H9 (cell line): ENCODE data around the gene UPK2. TPM values are rescaled to one million over a fixed set of nuclear protein-coding genes. Genes with fewer than 3 reads are reported as not detected.

Experiments
- DNase-seq: peaks from one replicate; pipeline ENCODE4 v3.0.0-alpha.2; 2017
- H2AFZ ChIP-seq: one replicate; pipeline ENCODE4 v1.6.1; 2013; ENCODE audit warnings: mild to moderate bottlenecking, low read length, control low read depth, moderate library complexity
- H2AK5ac ChIP-seq: 2 replicates; pipeline ENCODE4 v1.6.1; 2013; ENCODE audit warnings: low read length, control low read depth, mixed read lengths; ENCODE audit not compliant: insufficient read length
- H2BK120ac ChIP-seq: one replicate; pipeline ENCODE4 v1.6.1; 2013; ENCODE audit warnings: low read depth, mild to moderate bottlenecking, low read length, control low read depth, inconsistent platforms; ENCODE audit not compliant: poor library complexity, severe bottlenecking
- H2BK12ac ChIP-seq: 2 replicates; pipeline ENCODE4 v1.6.1; 2013; ENCODE audit warnings: low read length, control low read depth, mixed read lengths, low read depth; ENCODE audit not compliant: insufficient read length
- H2BK15ac ChIP-seq: 2 replicates; pipeline ENCODE4 v1.6.1; 2013; ENCODE audit warnings: low read depth, low read length, control low read depth
- H2BK20ac ChIP-seq: one replicate; pipeline ENCODE4 v1.6.1; 2013; ENCODE audit warnings: low read depth, mild to moderate bottlenecking, low read length, control low read depth, inconsistent platforms; ENCODE audit not compliant: poor library complexity, severe bottlenecking
- H2BK5ac ChIP-seq: 2 replicates; pipeline ENCODE4 v1.6.1; 2013; ENCODE audit warnings: low read length, control low read depth, mixed read lengths; ENCODE audit not compliant: insufficient read length
- H3K14ac ChIP-seq: 2 replicates; pipeline ENCODE4 v1.6.1; 2013; ENCODE audit warnings: low read length, control low read depth; ENCODE audit not compliant: insufficient read depth
- H3K18ac ChIP-seq: 2 replicates; pipeline ENCODE4 v1.6.1; 2013; ENCODE audit warnings: low read depth, mild to moderate bottlenecking, mixed read lengths, low read length, control low read depth; ENCODE audit not compliant: insufficient read length
- H3K23ac ChIP-seq: 2 replicates; pipeline ENCODE4 v1.6.1; 2013; ENCODE audit warnings: low read length, control low read depth, mixed read lengths, low read depth; ENCODE audit not compliant: insufficient read length
- H3K23me2 ChIP-seq: 2 replicates; pipeline ENCODE4 v1.6.1; 2013; ENCODE audit warnings: low read depth, mild to moderate bottlenecking, mixed read lengths, low read length, control low read depth; ENCODE audit not compliant: insufficient read length, poor library complexity, severe bottlenecking
- H3K27ac ChIP-seq: 2 replicates; pipeline ENCODE4 v1.5.1; 2013; ENCODE audit warnings: low read length, control low read depth, mixed read lengths, low read depth; ENCODE audit not compliant: insufficient read length
- H3K27me3 ChIP-seq: 2 replicates; pipeline ENCODE4 v1.6.1; 2013; ENCODE audit warnings: low read length, control low read depth, inconsistent platforms; ENCODE audit not compliant: insufficient read depth
- H3K4ac ChIP-seq: 2 replicates; pipeline ENCODE4 v1.6.1; 2013; ENCODE audit warnings: low read depth, mild to moderate bottlenecking, control low read depth, inconsistent platforms, low read length, moderate library complexity
- H3K4me1 ChIP-seq: 2 replicates; pipeline ENCODE4 v1.6.1; 2013; ENCODE audit warnings: low read length, control low read depth, inconsistent platforms; ENCODE audit not compliant: insufficient read depth
- H3K4me2 ChIP-seq: 2 replicates; pipeline ENCODE4 v1.6.1; 2013; ENCODE audit warnings: low read length, control low read depth, mixed read lengths; ENCODE audit not compliant: insufficient read length, insufficient read depth
- H3K56ac ChIP-seq: 2 replicates; pipeline ENCODE4 v1.6.1; 2013; ENCODE audit warnings: low read depth, mild to moderate bottlenecking, mixed read lengths, low read length, control low read depth; ENCODE audit not compliant: insufficient read length
- H3K79me1 ChIP-seq: 2 replicates; pipeline ENCODE4 v1.6.1; 2013; ENCODE audit warnings: low read depth, mild to moderate bottlenecking, moderate library complexity, low read length, control low read depth, inconsistent platforms; ENCODE audit not compliant: insufficient read depth, poor library complexity, severe bottlenecking
- H3K79me2 ChIP-seq: 2 replicates; pipeline ENCODE4 v1.6.1; 2013; ENCODE audit warnings: low read length, control low read depth, inconsistent platforms; ENCODE audit not compliant: insufficient read depth
- H3K9ac ChIP-seq: 2 replicates; pipeline ENCODE4 v1.6.1; 2013; ENCODE audit warnings: low read length, control low read depth, mixed read lengths; ENCODE audit not compliant: insufficient read length; ENCODE audit errors: extremely low read depth
- H3K9me3 ChIP-seq: one replicate; pipeline ENCODE4 v1.6.1; 2013; ENCODE audit warnings: low read depth, low read length, inconsistent platforms; ENCODE audit not compliant: control insufficient read depth
- H3T11ph ChIP-seq: one replicate; pipeline ENCODE4 v1.6.1; 2013; ENCODE audit warnings: mild to moderate bottlenecking, low read length, control low read depth, inconsistent platforms
- H4K20me1 ChIP-seq: one replicate; pipeline ENCODE4 v1.6.1; 2013; ENCODE audit not compliant: control insufficient read depth, insufficient read length, insufficient read depth
- H4K5ac ChIP-seq: 2 replicates; pipeline ENCODE4 v1.6.1; 2013; ENCODE audit warnings: low read depth, mild to moderate bottlenecking, mixed read lengths, low read length, control low read depth; ENCODE audit not compliant: insufficient read length
- H4K8ac ChIP-seq: replicated peaks from 2 replicates; pipeline ENCODE4 v1.6.1; 2013; ENCODE audit warnings: low read length, control low read depth, mixed read lengths, low read depth; ENCODE audit not compliant: insufficient read length
- H4K91ac ChIP-seq: 2 replicates; pipeline ENCODE4 v1.6.1; 2013; ENCODE audit warnings: low read depth, mild to moderate bottlenecking, moderate library complexity, mixed read lengths, low read length, control low read depth; ENCODE audit not compliant: insufficient read length
- H3K27ac Mint-ChIP-seq, 3 experiments: 2 replicates in 2 of 3; 3 replicates in 1 of 3; pipeline ENCODE4 v1.8.0; 2020 to 2021; ENCODE audit warnings: mixed read lengths in 3 of 3, mild to moderate bottlenecking in 1 of 3, moderate library complexity in 1 of 3
- H3K27me3 Mint-ChIP-seq: 2 replicates; pipeline ENCODE4 v1.8.0; 2021; ENCODE audit warnings: low read depth, mild to moderate bottlenecking, moderate library complexity, mixed read lengths
- H3K36me3 Mint-ChIP-seq, 3 experiments: 2 replicates in 2 of 3; 3 replicates in 1 of 3; pipeline ENCODE4 v1.8.0; 2020 to 2021; ENCODE audit warnings: low read depth in 3 of 3, mixed read lengths in 3 of 3; ENCODE audit not compliant: insufficient read depth in 1 of 3
- H3K4me1 Mint-ChIP-seq, 2 experiments: 2 replicates each; pipeline ENCODE4 v1.8.0; 2020; ENCODE audit warnings: mixed read lengths in 2 of 2
- H3K4me3 Mint-ChIP-seq, 2 experiments: 2 replicates in 1 of 2; 3 replicates in 1 of 2; pipeline ENCODE4 v1.8.0; 2020 to 2021; ENCODE audit warnings: mild to moderate bottlenecking in 2 of 2, mixed read lengths in 2 of 2, moderate library complexity in 1 of 2
- H3K9me3 Mint-ChIP-seq, 2 experiments: 2 replicates in 1 of 2; 3 replicates in 1 of 2; pipeline ENCODE4 v1.8.0; 2020; ENCODE audit warnings: mild to moderate bottlenecking in 2 of 2, mixed read lengths in 2 of 2, moderate library complexity in 1 of 2
- WGBS: extraction: QIAGEN DNeasy Blood & Tissue Kit; methylation state at CpG from one replicate; pipeline ENCODE4 v1.1.7; 2013; ENCODE audit warnings: missing lambda C conversion rate, low lambda C conversion rate, mixed read lengths; ENCODE audit not compliant: insufficient read length; ENCODE audit errors: extremely low coverage; 5-methylcytosine and 5-hydroxymethylcytosine counted together
- total RNA-seq: library from RNA; stranded (reverse); gene quantifications from 2 replicates; pipeline ENCODE4 v1.2.1, GENCODE V29; 2021
- TF ChIP-seq, protein P1 (sequence below): fragments of 200-600 bp; sonication (generic); conservative IDR thresholded peaks from 3 replicates; pipeline ENCODE4 v1.8.0; 2021; ENCODE audit warnings: antibody characterized with exemption, mild to moderate bottlenecking

The UPK2 gene
- total RNA-seq, 1 experiment from 2014 or later = 0.33 TPM

DNA sequence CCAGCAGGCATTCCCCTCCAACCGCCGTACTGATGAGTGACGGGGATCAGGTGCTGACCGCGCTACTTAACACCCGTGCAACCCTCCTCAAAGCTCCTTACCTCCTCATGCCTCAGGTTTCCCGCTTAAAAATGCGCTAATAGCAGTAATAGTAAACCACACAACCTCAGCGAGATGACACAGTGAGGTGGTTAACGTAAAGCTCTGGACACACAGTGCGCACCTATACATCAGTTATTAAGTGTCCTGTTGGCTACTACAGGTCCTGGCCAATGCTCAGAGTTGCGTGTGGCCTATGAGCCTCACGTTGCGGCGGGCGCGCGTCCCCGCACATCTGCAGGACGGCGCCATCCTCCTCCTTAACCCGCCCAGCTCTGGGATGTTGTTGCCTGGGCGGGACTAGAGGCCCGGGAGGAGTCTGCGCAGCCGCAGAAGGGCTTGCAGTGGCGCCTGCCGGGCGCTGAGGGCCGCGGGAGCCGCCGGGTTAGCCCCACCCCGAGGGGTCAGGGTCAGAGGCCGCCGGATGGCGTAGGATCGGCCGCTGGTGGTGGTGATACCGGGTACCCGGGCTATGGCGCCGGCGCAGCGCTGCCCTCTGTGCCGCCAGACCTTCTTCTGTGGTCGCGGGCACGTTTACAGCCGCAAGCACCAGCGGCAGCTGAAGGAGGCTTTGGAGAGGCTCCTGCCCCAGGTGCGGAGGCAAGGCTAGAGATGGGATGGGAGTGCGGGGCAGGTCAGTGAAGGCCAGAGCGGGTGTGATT lies 41.7 kb downstream of the UPK2 start, which contains the start of gene CENATAC:
Gene CENATAC, plus strand, starts transcription at position 512 of the 761 bp plus-strand sequence. Its CDS starts 60 bp downstream, at position 572.
- no peak within 1 kb of the TSS for H2BK20ac ChIP-seq
- H3K79me2 ChIP-seq = no peaks in the 10 kb centered on the region; the same call in 1 of the 2 replicates
- H3K9me3 Mint-ChIP-seq = peaks cover 3 to 6% of the 10 kb centered on the region in 2 experiments; a peak in 3 of 5 replicates
- H3K27ac Mint-ChIP-seq = peak within 1 kb of the TSS; percentile 87 to 98 (median 98)
- H3K36me3 Mint-ChIP-seq = peaks cover 29 to 71% (median 54%) of the 10 kb centered on the region in 3 experiments
- peak; percentile 96 for DNase-seq
- H4K20me1 ChIP-seq = no peaks in the 10 kb centered on the region
- peak within 1 kb of the TSS; percentile 95 to 99 for H3K4me3 Mint-ChIP-seq
- H2AFZ ChIP-seq = no peak within 1 kb of the TSS
- no peak within 1 kb of the TSS for H2BK12ac ChIP-seq
- H3K56ac ChIP-seq = no peak within 1 kb of the TSS
- H3K9ac ChIP-seq = peak within 1 kb of the TSS; percentile 81
- peak within 1 kb of the TSS; percentile 68 for H3K4me2 ChIP-seq
- no peaks in the 10 kb centered on the region for H3K9me3 ChIP-seq
- H2AK5ac ChIP-seq = no peak within 1 kb of the TSS
- no peaks in the 10 kb centered on the region for H3K27me3 ChIP-seq
- TF ChIP-seq, protein P1, sequence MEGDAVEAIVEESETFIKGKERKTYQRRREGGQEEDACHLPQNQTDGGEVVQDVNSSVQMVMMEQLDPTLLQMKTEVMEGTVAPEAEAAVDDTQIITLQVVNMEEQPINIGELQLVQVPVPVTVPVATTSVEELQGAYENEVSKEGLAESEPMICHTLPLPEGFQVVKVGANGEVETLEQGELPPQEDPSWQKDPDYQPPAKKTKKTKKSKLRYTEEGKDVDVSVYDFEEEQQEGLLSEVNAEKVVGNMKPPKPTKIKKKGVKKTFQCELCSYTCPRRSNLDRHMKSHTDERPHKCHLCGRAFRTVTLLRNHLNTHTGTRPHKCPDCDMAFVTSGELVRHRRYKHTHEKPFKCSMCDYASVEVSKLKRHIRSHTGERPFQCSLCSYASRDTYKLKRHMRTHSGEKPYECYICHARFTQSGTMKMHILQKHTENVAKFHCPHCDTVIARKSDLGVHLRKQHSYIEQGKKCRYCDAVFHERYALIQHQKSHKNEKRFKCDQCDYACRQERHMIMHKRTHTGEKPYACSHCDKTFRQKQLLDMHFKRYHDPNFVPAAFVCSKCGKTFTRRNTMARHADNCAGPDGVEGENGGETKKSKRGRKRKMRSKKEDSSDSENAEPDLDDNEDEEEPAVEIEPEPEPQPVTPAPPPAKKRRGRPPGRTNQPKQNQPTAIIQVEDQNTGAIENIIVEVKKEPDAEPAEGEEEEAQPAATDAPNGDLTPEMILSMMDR = no peak
- H3K23me2 ChIP-seq = peaks cover 11% of the 10 kb centered on the region
- H4K91ac ChIP-seq = no peak within 1 kb of the TSS
- no peak within 1 kb of the TSS for H3T11ph ChIP-seq
- no CpG with 5 or more reads among the region's 54 CpGs for WGBS
- no peak within 1 kb of the TSS for H4K8ac ChIP-seq
- no peaks in the 10 kb centered on the region for H3K4me1 ChIP-seq
- H2BK5ac ChIP-seq = no peak within 1 kb of the TSS
- no peak within 1 kb of the TSS for H2BK120ac ChIP-seq
- no peaks in the 10 kb centered on the region for H3K79me1 ChIP-seq
- H3K14ac ChIP-seq = peak within 1 kb of the TSS; percentile 42
- H2BK15ac ChIP-seq = no peak within 1 kb of the TSS
- no peaks in the 10 kb centered on the region for H3K27me3 Mint-ChIP-seq
- peak within 1 kb of the TSS; percentile 40 for H4K5ac ChIP-seq
- peak within 1 kb of the TSS; percentile 23 for H3K18ac ChIP-seq
- H3K27ac ChIP-seq = peak within 1 kb of the TSS; percentile 41
- H3K4me1 Mint-ChIP-seq = peaks cover 17 to 18% of the 10 kb centered on the region in 2 experiments
- H3K4ac ChIP-seq = no peak within 1 kb of the TSS
- no peak within 1 kb of the TSS for H3K23ac ChIP-seq
